Hepatocyte (in vitro differentiated cells): ENCODE data around the gene PACRG. TPM values are rescaled to one million over a fixed set of nuclear protein-coding genes. Genes with fewer than 3 reads are reported as not detected.

Experiments
- DNase-seq: peaks from one replicate; pipeline ENCODE4 v3.0.0-alpha.2; 2016; ENCODE audit warnings: low spot score
- H2AFZ ChIP-seq: fragments of 200-600 bp; sonication (generic); 2 replicates; pipeline ENCODE4 v1.6.0; 2016; ENCODE audit warnings: antibody characterized with exemption, mild to moderate bottlenecking
- H3K27ac ChIP-seq: fragments of 200-600 bp; sonication (generic); 2 replicates; pipeline ENCODE4 v1.5.1; 2016; ENCODE audit warnings: mild to moderate bottlenecking
- H3K27me3 ChIP-seq: fragments of 200-600 bp; sonication (generic); 2 replicates; pipeline ENCODE4 v1.6.1; 2016
- H3K36me3 ChIP-seq: fragments of 200-600 bp; sonication (generic); replicated peaks from 2 replicates; pipeline ENCODE4 v1.5.1; 2016; ENCODE audit warnings: low read depth; ENCODE audit not compliant: insufficient read depth
- H3K4me1 ChIP-seq: fragments of 200-600 bp; sonication (generic); 2 replicates; pipeline ENCODE4 v1.5.1; 2016; ENCODE audit warnings: mild to moderate bottlenecking, moderate library complexity; ENCODE audit not compliant: insufficient read depth
- H3K4me2 ChIP-seq: fragments of 200-600 bp; sonication (generic); 2 replicates; pipeline ENCODE4 v1.6.0; 2016
- H3K4me3 ChIP-seq: fragments of 200-600 bp; sonication (generic); 2 replicates; pipeline ENCODE4 v1.5.1; 2016; ENCODE audit warnings: mild to moderate bottlenecking
- H3K79me2 ChIP-seq: fragments of 200-600 bp; sonication (generic); 2 replicates; pipeline ENCODE4 v1.6.0; 2017; ENCODE audit warnings: mild to moderate bottlenecking
- H3K9me2 ChIP-seq: fragments of 200-600 bp; sonication (generic); replicated peaks from 2 replicates; pipeline ENCODE4 v1.6.0; 2017; ENCODE audit warnings: mild to moderate bottlenecking; ENCODE audit not compliant: insufficient read depth
- H3K9me3 ChIP-seq: fragments of 200-600 bp; sonication (generic); 2 replicates; pipeline ENCODE4 v1.5.1; 2016; ENCODE audit warnings: low read depth, mild to moderate bottlenecking
- H4K20me1 ChIP-seq: fragments of 200-600 bp; sonication (generic); 2 replicates; pipeline ENCODE4 v1.6.0; 2016; ENCODE audit warnings: mild to moderate bottlenecking; ENCODE audit not compliant: insufficient read depth, poor library complexity, severe bottlenecking
- CTCF ChIP-seq: fragments of 200-600 bp; sonication (generic); IDR thresholded peaks from 2 replicates; pipeline ENCODE4 v1.5.1; 2016; ENCODE audit warnings: antibody characterized with exemption, mild to moderate bottlenecking; ENCODE audit not compliant: poor library complexity
- EZH2 ChIP-seq: fragments of 200-600 bp; sonication (generic); IDR thresholded peaks from 2 replicates; pipeline ENCODE4 v1.6.1; 2016; ENCODE audit warnings: antibody characterized with exemption, mild to moderate bottlenecking, borderline replicate concordance
- EZH2phosphoT487 ChIP-seq: fragments of 200-600 bp; sonication (generic); IDR thresholded peaks from one replicate; pipeline ENCODE4 v1.6.1; 2018; ENCODE audit warnings: antibody characterized with exemption, mild to moderate bottlenecking, low read depth, moderate library complexity; ENCODE audit not compliant: unreplicated experiment, severe bottlenecking
- WGBS: methylation state at CpG from one replicate; pipeline ENCODE4 v1.1.6; 2016; ENCODE audit warnings: low lambda C conversion rate; ENCODE audit errors: missing lambda C conversion rate; 5-methylcytosine and 5-hydroxymethylcytosine counted together
- polyA plus RNA-seq: library from polyadenylated mRNA; unstranded; fragments of >200 nt; fragmentation: Nextera tagmentation; extraction: Ambion mirVana; gene quantifications from 2 replicates; pipeline ENCODE4 v1.2.1, GENCODE V29; 2016
- total RNA-seq: library from RNA; depleted of rRNA; stranded (reverse); fragments of >200 nt; gene quantifications from 2 replicates; pipeline ENCODE4 v1.2.3, GENCODE V29; 2014

The PACRG gene
- total and polyA plus RNA-seq, 2 experiments from 2014 or later, result 0.91 to 2.6 TPM

- Histone ChIP-seq H4K20me1 (no peaks in the 10 kb centered on the region), H3K27me3 (no peaks in the 10 kb centered on the region), H3K4me3 (no peak overlapping the region), H3K9me3 (no peaks in the 10 kb centered on the region), H3K9me2 (no peaks in the 10 kb centered on the region), H3K79me2 (no peaks in the 10 kb centered on the region), H3K4me2 (no peak overlapping the region), H2AFZ (no peak overlapping the region), H3K27ac (no peak overlapping the region), H3K36me3 (no peaks in the 10 kb centered on the region), H3K4me1 (no peaks in the 10 kb centered on the region)
- WGBS, result 82% methylated on average over 8 of the region's 8 CpGs
- TF ChIP-seq EZH2, result no peak
- TF ChIP-seq EZH2phosphoT487, result no peak
- no peak for TF ChIP-seq CTCF
- no peak for DNase-seq
Measured at GRCh38 chr6:162829013-162829742, 101.4 kb downstream of the PACRG start.

- H2AFZ ChIP-seq, result no peak overlapping the region
- no peak overlapping the region for H3K4me3 ChIP-seq
- no peak overlapping the region for H3K27ac ChIP-seq
- no peaks in the 10 kb centered on the region for H3K9me2 ChIP-seq
- H3K4me2 ChIP-seq, result no peak overlapping the region
- H3K36me3 ChIP-seq, result no peaks in the 10 kb centered on the region
- DNase-seq, result no peak
- no peaks in the 10 kb centered on the region for H3K79me2 ChIP-seq
- no peaks in the 10 kb centered on the region for H3K27me3 ChIP-seq
- no peak for TF ChIP-seq CTCF
- no peak for TF ChIP-seq EZH2
- TF ChIP-seq EZH2phosphoT487, result no peak
- no peaks in the 10 kb centered on the region for H4K20me1 ChIP-seq
- no peaks in the 10 kb centered on the region for H3K9me3 ChIP-seq
- no peaks in the 10 kb centered on the region for H3K4me1 ChIP-seq
- 64% methylated on average over 4 of the region's 4 CpGs for WGBS
Measured at GRCh38 chr6:162833776-162834175, 106.0 kb downstream of the PACRG start.

GRCh38 chr6:162845972-162846371 lies 118.2 kb downstream of the PACRG start:
- no peaks in the 10 kb centered on the region for H3K79me2 ChIP-seq
- no peak overlapping the region for H3K27ac ChIP-seq
- no peak for DNase-seq
- no peaks in the 10 kb centered on the region for H3K36me3 ChIP-seq
- no peaks in the 10 kb centered on the region for H3K27me3 ChIP-seq
- H3K4me2 ChIP-seq, result no peak overlapping the region
- H3K4me1 ChIP-seq, result no peaks in the 10 kb centered on the region
- TF ChIP-seq CTCF, result no peak
- TF ChIP-seq EZH2phosphoT487, result no peak
- TF ChIP-seq EZH2, result no peak
- H4K20me1 ChIP-seq, result no peaks in the 10 kb centered on the region
- no peak overlapping the region for H3K4me3 ChIP-seq
- no peak overlapping the region for H2AFZ ChIP-seq
- no peaks in the 10 kb centered on the region for H3K9me2 ChIP-seq
- 74% methylated on average over 9 of the region's 9 CpGs for WGBS
- no peaks in the 10 kb centered on the region for H3K9me3 ChIP-seq
